ENCODE data around the gene CCDC13. TPM values are rescaled to one million over a fixed set of nuclear protein-coding genes. Genes with fewer than 3 reads are reported as not detected.

CCDC13 gene
- 1.3 TPM in 1 of 2 replicates, not detected in the other for total RNA-seq

GRCh38 chr3:42772670-42773408 lies at the start of gene CCDC13:
TSS of gene CCDC13 (minus strand) at chr3:42773253. CDS start at chr3:42758345, 14,908 bp downstream.

GRCh38 chr3:42809202-42809601 lies 36.1 kb upstream of the CCDC13 start, which contains the start of gene ACKR2:
TSS of gene ACKR2 (plus strand) at chr3:42809445. CDS start at chr3:42864503, 55,058 bp downstream.

GRCh38 chr3:42804106-42804830 lies 31.2 kb upstream of the CCDC13 start, which contains the start of gene HIGD1A:
TSS of gene HIGD1A (minus strand) at chr3:42804490. CDS start at chr3:42794253, 10,237 bp downstream.

Other genes starting within 250 kb of the CCDC13 start
- 67.2 and 101 TPM in 2 replicates for gene SEC22C, start 191.3 kb downstream of the CCDC13 start, total RNA-seq
- 39.6 and 49.7 TPM in 2 replicates for gene SS18L2, start 182.4 kb downstream of the CCDC13 start, total RNA-seq
- gene NKTR, start 172.6 kb downstream of the CCDC13 start, total RNA-seq = 40.3 and 61.4 TPM in 2 replicates
- 12.2 and 13.6 TPM in 2 replicates for gene ZBTB47, start 119.6 kb downstream of the CCDC13 start, total RNA-seq
- gene KLHL40, start 87.7 kb downstream of the CCDC13 start, total RNA-seq = not detected in 2 replicates
- gene HHATL, start 70.5 kb downstream of the CCDC13 start, total RNA-seq = not detected in 2 replicates
- gene HIGD1A, start 31.2 kb upstream of the CCDC13 start, total RNA-seq = 193 and 197 TPM in 2 replicates
- gene ACKR2, start 36.2 kb upstream of the CCDC13 start, total RNA-seq = not detected in 2 replicates
- not detected in 2 replicates for gene CYP8B1, start 102.6 kb upstream of the CCDC13 start, total RNA-seq
- gene ZNF662, start 132.9 kb upstream of the CCDC13 start, total RNA-seq = 0.76 and 0.97 TPM in 2 replicates
- not detected in 2 replicates for gene GASK1A, start 206.1 kb upstream of the CCDC13 start, total RNA-seq